ENCODE measurements around the gene MBOAT2.
A peak's percentile ranks its signal among the peaks of the same experiment; 100 is the strongest.

Gene MBOAT2

DNA sequence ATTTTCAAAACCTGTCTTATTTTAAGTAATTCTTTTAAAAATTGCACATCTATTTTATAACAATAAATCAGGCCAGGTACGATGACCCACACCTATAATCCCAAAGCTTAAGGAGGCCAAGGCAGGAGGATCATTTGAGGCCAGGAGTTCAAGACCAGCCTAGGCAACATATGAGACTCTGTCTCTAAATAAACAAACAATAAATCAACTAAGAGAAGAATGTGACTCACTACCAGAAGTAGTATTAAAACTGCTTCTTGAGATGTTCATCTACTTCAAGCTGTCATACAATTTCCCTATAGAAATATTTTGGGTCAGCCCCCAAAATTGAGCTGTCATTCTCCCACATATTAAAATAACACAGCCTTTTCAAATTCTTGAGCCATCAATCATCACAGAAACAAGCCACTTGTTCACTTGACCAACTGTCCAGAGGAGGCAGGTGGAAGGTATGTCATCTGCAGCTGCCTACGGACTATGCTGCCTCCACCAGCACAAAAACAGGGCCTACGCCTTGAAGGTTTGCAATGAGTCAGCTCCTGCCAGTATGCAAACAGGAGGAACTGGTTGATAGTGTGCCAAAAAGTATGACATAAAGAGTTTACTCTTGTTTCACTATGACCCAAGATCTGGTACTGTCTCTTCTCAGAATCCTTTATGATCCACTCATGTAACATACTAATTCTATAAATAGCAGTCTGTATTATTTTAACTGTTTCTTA lies 199.7 kb downstream of the MBOAT2 start:
- peak; percentile 69 for DNase-seq (ENCODE audit: extremely low read depth, insufficient read length)
- H3K4me3 ChIP-seq (replicated peaks; ENCODE audit: low read depth, low read length) = no peak overlapping the region
- H3K27me3 ChIP-seq (replicated peaks; ENCODE audit: control insufficient read depth, insufficient read depth, low read length) = no peaks in the 10 kb centered on the region
- TF ChIP-seq, protein P1, sequence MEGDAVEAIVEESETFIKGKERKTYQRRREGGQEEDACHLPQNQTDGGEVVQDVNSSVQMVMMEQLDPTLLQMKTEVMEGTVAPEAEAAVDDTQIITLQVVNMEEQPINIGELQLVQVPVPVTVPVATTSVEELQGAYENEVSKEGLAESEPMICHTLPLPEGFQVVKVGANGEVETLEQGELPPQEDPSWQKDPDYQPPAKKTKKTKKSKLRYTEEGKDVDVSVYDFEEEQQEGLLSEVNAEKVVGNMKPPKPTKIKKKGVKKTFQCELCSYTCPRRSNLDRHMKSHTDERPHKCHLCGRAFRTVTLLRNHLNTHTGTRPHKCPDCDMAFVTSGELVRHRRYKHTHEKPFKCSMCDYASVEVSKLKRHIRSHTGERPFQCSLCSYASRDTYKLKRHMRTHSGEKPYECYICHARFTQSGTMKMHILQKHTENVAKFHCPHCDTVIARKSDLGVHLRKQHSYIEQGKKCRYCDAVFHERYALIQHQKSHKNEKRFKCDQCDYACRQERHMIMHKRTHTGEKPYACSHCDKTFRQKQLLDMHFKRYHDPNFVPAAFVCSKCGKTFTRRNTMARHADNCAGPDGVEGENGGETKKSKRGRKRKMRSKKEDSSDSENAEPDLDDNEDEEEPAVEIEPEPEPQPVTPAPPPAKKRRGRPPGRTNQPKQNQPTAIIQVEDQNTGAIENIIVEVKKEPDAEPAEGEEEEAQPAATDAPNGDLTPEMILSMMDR (IDR thresholded peaks at IDR 0.05; ENCODE audit: insufficient read depth, low read length, poor library complexity, severe bottlenecking) = peak; percentile 7
- peaks cover 4% of the 10 kb centered on the region for H3K36me3 ChIP-seq (ENCODE audit: control insufficient read depth, insufficient read depth, low read length)

DNA sequence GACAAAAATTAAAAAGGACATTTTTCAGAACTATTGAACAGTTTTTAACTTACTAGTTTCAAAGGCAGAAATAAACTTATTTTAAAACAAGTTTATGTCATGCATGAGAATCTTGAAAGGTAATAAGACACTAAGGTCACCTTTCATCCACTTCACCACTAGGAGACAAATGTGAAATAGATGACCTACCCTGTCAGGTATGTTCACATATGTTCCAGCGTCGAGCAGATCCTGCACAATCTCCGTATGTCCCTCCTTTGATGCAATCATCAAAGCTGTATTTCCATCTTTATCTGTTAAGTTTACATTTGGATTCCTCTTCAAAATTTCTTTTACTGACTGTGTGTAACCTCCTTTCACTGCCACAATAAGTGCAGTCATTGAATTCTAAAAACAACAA lies 200.7 kb downstream of the MBOAT2 start:
- Histone ChIP-seq H3K36me3 (ENCODE audit: control insufficient read depth, insufficient read depth, low read length) (peaks cover 4% of the 10 kb centered on the region), H3K27me3 (replicated peaks; ENCODE audit: control insufficient read depth, insufficient read depth, low read length) (no peaks in the 10 kb centered on the region), H3K4me3 (replicated peaks; ENCODE audit: low read depth, low read length) (no peak overlapping the region)
- TF ChIP-seq, protein P1 (IDR thresholded peaks at IDR 0.05; ENCODE audit: insufficient read depth, low read length, poor library complexity, severe bottlenecking) = no peak
- no peak for DNase-seq (ENCODE audit: extremely low read depth, insufficient read length)
